BJ (cell line): Measurements from ENCODE around the gene SSBP2. TPM values are rescaled to one million over a fixed set of nuclear protein-coding genes. Genes with fewer than 3 reads are reported as not detected.

ENCODE experiments used
- CTCF ChIA-PET: fragments of 350-600 bp; formaldehyde crosslinking; extraction: SDS; loops from one replicate; lab custom pipeline; 2021; ENCODE audit warnings: antibody characterized with exemption, inconsistent platforms; lab: Yijun Ruan, JAX
- POLR2A ChIA-PET: fragments of 300-600 bp; sonication (Branson Sonifier 250); formaldehyde crosslinking; extraction: SDS; loops from one replicate; lab custom pipeline; 2021; ENCODE audit warnings: antibody characterized with exemption; lab: Charles Lee
- DNase-seq: peaks from one replicate; pipeline ENCODE4 v3.0.0-alpha.2; 2011; ENCODE audit warnings: low read depth
- H3K27me3 ChIP-seq: 2 replicates; pipeline ENCODE4 v1.6.0; 2011; ENCODE audit warnings: low read length; ENCODE audit not compliant: control insufficient read depth, insufficient read depth
- H3K36me3 ChIP-seq: 2 replicates; pipeline ENCODE4 v1.5.1; 2011; ENCODE audit warnings: low read length; ENCODE audit not compliant: control insufficient read depth, insufficient read depth
- H3K4me3 ChIP-seq: 2 replicates; pipeline ENCODE4 v1.5.1; 2011; ENCODE audit warnings: low read depth, mild to moderate bottlenecking, control low read depth, low read length
- polyA plus RNA-seq: library from polyadenylated mRNA; depleted of rRNA; stranded (reverse); fragments of >200 nt; gene quantifications from 2 replicates; pipeline ENCODE4 v1.2.3, GENCODE V29; 2011
- TF ChIP-seq, protein P1 (sequence below): IDR thresholded peaks from 2 replicates; pipeline ENCODE4 v1.5.1; 2011; ENCODE audit warnings: low read depth, mild to moderate bottlenecking, control low read depth, inconsistent platforms, low read length, moderate library complexity; ENCODE audit not compliant: insufficient read depth

The SSBP2 gene
- polyA plus RNA-seq, 1 experiment, result 68.8 TPM

DNA sequence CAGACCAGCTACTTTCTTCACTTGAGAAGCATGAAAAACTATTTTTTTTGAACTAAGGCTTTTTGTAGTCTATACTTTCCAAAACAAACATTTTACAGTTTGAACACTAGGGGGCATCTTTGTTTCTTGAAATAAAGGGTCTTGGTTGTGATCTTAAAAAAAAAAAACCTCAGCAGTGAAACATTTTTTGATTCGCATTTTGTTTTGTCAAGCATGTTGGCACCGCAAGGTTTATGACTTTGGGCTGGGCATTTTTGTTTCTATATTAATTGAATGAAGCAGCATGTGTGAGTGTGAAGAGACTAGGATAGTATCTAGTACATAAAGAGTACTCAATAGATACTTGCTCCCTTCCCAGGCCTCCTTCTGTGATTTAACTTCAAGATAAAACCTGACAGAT lies 325.3 kb downstream of the SSBP2 start:
- Histone ChIP-seq H3K27me3 (no peaks in the 10 kb centered on the region), H3K36me3 (no peaks in the 10 kb centered on the region), H3K4me3 (no peak overlapping the region)
- ChIA-PET POLR2A (no interaction called here), CTCF (interaction anchor here (0.6 to 1.8 kb wide), 14 partner anchors 15 to 1839 kb away, joined by 3 to 10 read pairs (median 4); partner anchors contain the start of gene SSBP2)
- no peak for DNase-seq
- TF ChIP-seq, protein P1, sequence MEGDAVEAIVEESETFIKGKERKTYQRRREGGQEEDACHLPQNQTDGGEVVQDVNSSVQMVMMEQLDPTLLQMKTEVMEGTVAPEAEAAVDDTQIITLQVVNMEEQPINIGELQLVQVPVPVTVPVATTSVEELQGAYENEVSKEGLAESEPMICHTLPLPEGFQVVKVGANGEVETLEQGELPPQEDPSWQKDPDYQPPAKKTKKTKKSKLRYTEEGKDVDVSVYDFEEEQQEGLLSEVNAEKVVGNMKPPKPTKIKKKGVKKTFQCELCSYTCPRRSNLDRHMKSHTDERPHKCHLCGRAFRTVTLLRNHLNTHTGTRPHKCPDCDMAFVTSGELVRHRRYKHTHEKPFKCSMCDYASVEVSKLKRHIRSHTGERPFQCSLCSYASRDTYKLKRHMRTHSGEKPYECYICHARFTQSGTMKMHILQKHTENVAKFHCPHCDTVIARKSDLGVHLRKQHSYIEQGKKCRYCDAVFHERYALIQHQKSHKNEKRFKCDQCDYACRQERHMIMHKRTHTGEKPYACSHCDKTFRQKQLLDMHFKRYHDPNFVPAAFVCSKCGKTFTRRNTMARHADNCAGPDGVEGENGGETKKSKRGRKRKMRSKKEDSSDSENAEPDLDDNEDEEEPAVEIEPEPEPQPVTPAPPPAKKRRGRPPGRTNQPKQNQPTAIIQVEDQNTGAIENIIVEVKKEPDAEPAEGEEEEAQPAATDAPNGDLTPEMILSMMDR, result peak; percentile 53

DNA sequence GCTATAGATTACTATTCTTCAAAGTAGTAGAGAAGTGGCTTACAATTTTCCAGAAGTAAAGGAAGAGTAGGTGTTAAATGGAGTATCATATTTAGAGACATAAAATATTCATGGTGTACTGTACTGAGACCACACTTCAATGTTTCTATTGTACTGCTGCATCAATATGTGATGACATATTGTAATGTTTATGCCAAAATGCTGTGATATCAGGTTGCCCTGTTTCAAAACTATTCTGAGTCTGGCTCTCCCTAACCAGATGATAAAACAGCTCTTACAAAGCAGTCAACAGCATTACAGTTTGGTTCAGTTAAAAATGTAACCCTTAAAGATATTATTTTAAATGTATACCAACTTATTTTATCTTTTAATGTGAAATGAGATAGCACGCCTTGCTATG lies 326.2 kb downstream of the SSBP2 start:
- Histone ChIP-seq H3K4me3 (no peak overlapping the region), H3K27me3 (no peaks in the 10 kb centered on the region), H3K36me3 (no peaks in the 10 kb centered on the region)
- ChIA-PET POLR2A (no interaction called here), CTCF (interaction anchor here (0.6 to 1.8 kb wide), 9 partner anchors 10 to 1840 kb away, joined by 3 to 10 read pairs (median 3); partner anchors contain the start of gene SSBP2)
- no peak for DNase-seq
- TF ChIP-seq, protein P1, result no peak

DNA sequence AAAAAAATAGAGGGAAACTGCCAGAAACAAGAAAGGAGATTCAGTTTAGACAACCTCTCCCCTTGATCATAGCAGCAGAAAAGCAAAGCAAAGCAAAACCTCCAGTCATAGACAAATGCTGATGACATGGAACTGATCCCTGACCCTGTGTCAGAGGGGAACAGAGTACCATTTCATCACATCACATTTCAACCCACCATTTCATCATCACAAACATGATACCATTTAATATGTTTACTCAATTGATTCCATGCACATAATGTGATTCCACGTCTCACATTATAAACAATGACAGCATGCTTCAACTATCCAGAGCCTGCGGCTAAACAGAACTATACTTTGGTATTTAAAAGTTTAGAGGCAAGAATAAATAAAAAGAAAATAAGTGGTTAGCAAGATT lies 328.2 kb downstream of the SSBP2 start:
- Histone ChIP-seq H3K4me3 (no peak overlapping the region), H3K27me3 (no peaks in the 10 kb centered on the region), H3K36me3 (no peaks in the 10 kb centered on the region)
- POLR2A ChIA-PET, result no interaction called here
- CTCF ChIA-PET, result interaction anchor here (0.9 to 1.7 kb wide), 2 partner anchors 743 to 803 kb away, joined by 3 to 4 read pairs; no protein-coding TSS in a partner anchor
- DNase-seq, result peak; percentile 90
- TF ChIP-seq, protein P1, result no peak

DNA sequence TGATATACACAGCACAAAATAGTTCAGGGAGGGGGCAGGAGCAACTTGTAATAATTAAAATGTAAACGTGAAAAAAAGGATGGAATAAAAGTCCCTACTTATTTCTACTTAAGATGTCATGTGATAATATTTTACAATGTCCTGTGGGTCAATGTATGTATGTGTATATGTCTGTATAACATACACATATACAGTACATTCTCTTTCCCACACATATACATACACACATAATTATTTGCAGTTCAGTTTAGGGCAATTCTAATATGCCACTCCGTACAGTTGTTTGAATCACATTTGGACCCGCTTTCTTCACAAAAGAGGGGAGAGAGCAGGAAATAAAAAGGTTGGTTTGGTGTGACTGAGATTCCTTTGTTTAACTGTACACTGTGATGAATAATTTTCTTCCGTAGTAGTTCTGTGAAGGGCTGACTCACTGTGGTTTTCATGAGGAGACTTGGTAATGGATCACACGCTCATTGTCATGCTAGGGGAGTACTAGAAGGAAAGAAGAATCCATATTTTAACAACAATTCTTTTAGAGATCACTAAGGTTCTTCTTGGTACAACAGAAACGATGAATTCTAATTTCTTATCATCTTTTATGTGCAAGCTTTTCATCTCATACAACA lies 330.7 kb downstream of the SSBP2 start:
- H3K4me3 ChIP-seq, result no peak overlapping the region
- TF ChIP-seq, protein P1, result no peak
- no peaks in the 10 kb centered on the region for H3K27me3 ChIP-seq
- ChIA-PET POLR2A (no interaction called here), CTCF (interaction anchor here (1.0 kb wide), 1 partner anchor 13 kb away, joined by 3 read pairs; no protein-coding TSS in a partner anchor)
- peak; percentile 82 for DNase-seq
- no peaks in the 10 kb centered on the region for H3K36me3 ChIP-seq

DNA sequence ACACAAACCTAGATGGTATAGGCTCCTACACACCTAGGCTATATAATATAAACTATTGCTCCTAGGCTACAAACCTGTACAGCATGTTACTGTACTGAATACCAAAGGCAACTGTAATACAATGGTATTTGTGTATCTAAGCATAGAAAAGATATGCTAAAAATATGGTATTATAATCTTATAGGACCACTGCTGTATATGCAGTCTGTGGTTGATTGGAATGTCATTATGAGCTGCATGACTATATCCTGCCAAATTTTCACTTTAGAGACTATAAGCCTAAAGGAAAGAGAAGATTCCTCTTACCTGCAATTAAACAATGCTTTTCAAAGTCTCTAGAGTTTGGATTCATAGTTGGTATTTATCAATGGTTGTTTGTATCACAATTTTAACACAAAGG lies 332.3 kb downstream of the SSBP2 start:
- CTCF ChIA-PET, result no interaction called here
- TF ChIP-seq, protein P1, result no peak
- no peak for DNase-seq

More for the DNA sequence above, 332.3 kb downstream of the SSBP2 start:
- POLR2A ChIA-PET, result no interaction called here
- Histone ChIP-seq H3K4me3 (no peak overlapping the region), H3K36me3 (no peaks in the 10 kb centered on the region), H3K27me3 (no peaks in the 10 kb centered on the region)
